T-helper 2 cell treated with Interferon-gamma antibody and Interleukin-4, amounts not matched to agents 5 μg/mL and 100 μg/mL, for 36 hours (primary cell): Measurements from ENCODE around the gene MST1.

Experiments used
- DNase-seq: peaks from one replicate; pipeline ENCODE4 v3.0.0; 2021; ENCODE audit warnings: low spot score
- H3K27ac Mint-ChIP-seq: one replicate; pipeline ENCODE4 v1.8.0; 2021; ENCODE audit warnings: mild to moderate bottlenecking, mixed read lengths
- H3K27me3 Mint-ChIP-seq: one replicate; pipeline ENCODE4 v1.8.0; 2021; ENCODE audit warnings: low read depth, mixed read lengths
- H3K36me3 Mint-ChIP-seq: one replicate; pipeline ENCODE4 v1.8.0; 2021; ENCODE audit warnings: low read depth, mixed read lengths
- H3K4me1 Mint-ChIP-seq: one replicate; pipeline ENCODE4 v1.8.0; 2021; ENCODE audit warnings: low read depth, mixed read lengths
- H3K4me3 Mint-ChIP-seq: one replicate; pipeline ENCODE4 v1.8.0; 2022; ENCODE audit warnings: mild to moderate bottlenecking, moderate library complexity, mixed read lengths
- H3K9me3 Mint-ChIP-seq: one replicate; pipeline ENCODE4 v1.8.0; 2021; ENCODE audit warnings: mixed read lengths

Gene MST1

GRCh38 chr3:49655731-49656285 is 33.5 kb downstream of the MST1 start:
- Mint-ChIP-seq H3K4me1 (no peaks in the 10 kb centered on the region), H3K4me3 (no peak overlapping the region), H3K27ac (no peak overlapping the region), H3K36me3 (no peaks in the 10 kb centered on the region), H3K9me3 (no peaks in the 10 kb centered on the region), H3K27me3 (no peaks in the 10 kb centered on the region)
- no peak for DNase-seq

- no peaks in the 10 kb centered on the region for H3K4me1 Mint-ChIP-seq
- H3K27me3 Mint-ChIP-seq, result no peaks in the 10 kb centered on the region
- no peaks in the 10 kb centered on the region for H3K36me3 Mint-ChIP-seq
- no peaks in the 10 kb centered on the region for H3K9me3 Mint-ChIP-seq
- H3K27ac Mint-ChIP-seq, result no peak overlapping the region
- DNase-seq, result no peak
- H3K4me3 Mint-ChIP-seq, result no peak overlapping the region
Measured at GRCh38 chr3:49654955-49655556, 34.2 kb downstream of the MST1 start.

GRCh38 chr3:49654176-49654825 is 35.0 kb downstream of the MST1 start:
- H3K27ac Mint-ChIP-seq, result no peak overlapping the region
- H3K36me3 Mint-ChIP-seq, result no peaks in the 10 kb centered on the region
- no peak for DNase-seq
- no peaks in the 10 kb centered on the region for H3K4me1 Mint-ChIP-seq
- H3K27me3 Mint-ChIP-seq, result no peaks in the 10 kb centered on the region
- H3K4me3 Mint-ChIP-seq, result no peak overlapping the region
- H3K9me3 Mint-ChIP-seq, result no peaks in the 10 kb centered on the region

- Mint-ChIP-seq H3K4me1 (no peaks in the 10 kb centered on the region), H3K9me3 (no peaks in the 10 kb centered on the region), H3K27ac (no peak overlapping the region), H3K27me3 (no peaks in the 10 kb centered on the region), H3K4me3 (no peak overlapping the region), H3K36me3 (no peaks in the 10 kb centered on the region)
- no peak for DNase-seq
Measured at GRCh38 chr3:49653621-49654020, 35.7 kb downstream of the MST1 start.

GRCh38 chr3:49652903-49653415 is 36.3 kb downstream of the MST1 start:
- Mint-ChIP-seq H3K27me3 (no peaks in the 10 kb centered on the region), H3K27ac (no peak overlapping the region), H3K4me1 (no peaks in the 10 kb centered on the region), H3K4me3 (no peak overlapping the region), H3K36me3 (no peaks in the 10 kb centered on the region), H3K9me3 (no peaks in the 10 kb centered on the region)
- DNase-seq, result no peak

GRCh38 chr3:49652218-49652902 is 36.9 kb downstream of the MST1 start:
- DNase-seq, result no peak
- H3K27ac Mint-ChIP-seq, result no peak overlapping the region
- no peaks in the 10 kb centered on the region for H3K36me3 Mint-ChIP-seq
- no peaks in the 10 kb centered on the region for H3K9me3 Mint-ChIP-seq
- H3K27me3 Mint-ChIP-seq, result no peaks in the 10 kb centered on the region
- no peak overlapping the region for H3K4me3 Mint-ChIP-seq
- no peaks in the 10 kb centered on the region for H3K4me1 Mint-ChIP-seq

- DNase-seq, result no peak
- Mint-ChIP-seq H3K27me3 (peaks cover 3% of the 10 kb centered on the region), H3K4me3 (no peak overlapping the region), H3K27ac (no peak overlapping the region), H3K36me3 (no peaks in the 10 kb centered on the region), H3K4me1 (no peaks in the 10 kb centered on the region), H3K9me3 (no peaks in the 10 kb centered on the region)
Measured at GRCh38 chr3:49650637-49651036, 38.6 kb downstream of the MST1 start.

GRCh38 chr3:49650177-49650576 is 39.1 kb downstream of the MST1 start:
- Mint-ChIP-seq H3K27ac (no peak overlapping the region), H3K4me1 (no peaks in the 10 kb centered on the region), H3K9me3 (no peaks in the 10 kb centered on the region), H3K4me3 (no peak overlapping the region), H3K27me3 (peaks cover 3% of the 10 kb centered on the region), H3K36me3 (no peaks in the 10 kb centered on the region)
- no peak for DNase-seq

- Mint-ChIP-seq H3K27ac (no peak overlapping the region), H3K36me3 (no peaks in the 10 kb centered on the region), H3K9me3 (no peaks in the 10 kb centered on the region), H3K27me3 (peaks cover 3% of the 10 kb centered on the region), H3K4me1 (no peaks in the 10 kb centered on the region), H3K4me3 (no peak overlapping the region)
- no peak for DNase-seq
Measured at GRCh38 chr3:49649576-49649975, 39.7 kb downstream of the MST1 start.

GRCh38 chr3:49648354-49649019 is 40.8 kb downstream of the MST1 start:
- Mint-ChIP-seq H3K36me3 (no peaks in the 10 kb centered on the region), H3K27ac (no peak overlapping the region), H3K4me3 (no peak overlapping the region), H3K9me3 (no peaks in the 10 kb centered on the region), H3K4me1 (no peaks in the 10 kb centered on the region), H3K27me3 (peaks cover 3% of the 10 kb centered on the region)
- DNase-seq, result no peak

GRCh38 chr3:49647741-49648140 is 41.5 kb downstream of the MST1 start:
- H3K9me3 Mint-ChIP-seq, result no peaks in the 10 kb centered on the region
- no peak overlapping the region for H3K27ac Mint-ChIP-seq
- no peaks in the 10 kb centered on the region for H3K4me1 Mint-ChIP-seq
- no peaks in the 10 kb centered on the region for H3K36me3 Mint-ChIP-seq
- no peak for DNase-seq
- H3K4me3 Mint-ChIP-seq, result no peak overlapping the region
- peaks cover 3% of the 10 kb centered on the region for H3K27me3 Mint-ChIP-seq

- no peak for DNase-seq
Measured at GRCh38 chr3:49646236-49646635, 43.0 kb downstream of the MST1 start.

GRCh38 chr3:49644684-49645083 is 44.6 kb downstream of the MST1 start:
- Mint-ChIP-seq H3K4me3 (no peak overlapping the region), H3K4me1 (no peaks in the 10 kb centered on the region), H3K27ac (no peak overlapping the region), H3K9me3 (no peaks in the 10 kb centered on the region), H3K27me3 (peaks cover 3% of the 10 kb centered on the region), H3K36me3 (no peaks in the 10 kb centered on the region)
- DNase-seq, result no peak

More at GRCh38 chr3:49646236-49646635, 43.0 kb downstream of the MST1 start:
- no peak overlapping the region for H3K27ac Mint-ChIP-seq
- H3K4me3 Mint-ChIP-seq, result no peak overlapping the region
- H3K36me3 Mint-ChIP-seq, result no peaks in the 10 kb centered on the region
- H3K9me3 Mint-ChIP-seq, result no peaks in the 10 kb centered on the region
- H3K4me1 Mint-ChIP-seq, result no peaks in the 10 kb centered on the region
- peaks cover 3% of the 10 kb centered on the region for H3K27me3 Mint-ChIP-seq

- Mint-ChIP-seq H3K27ac (no peak overlapping the region), H3K4me3 (no peak overlapping the region), H3K4me1 (no peaks in the 10 kb centered on the region), H3K9me3 (no peaks in the 10 kb centered on the region), H3K36me3 (no peaks in the 10 kb centered on the region), H3K27me3 (peaks cover 3% of the 10 kb centered on the region)
- DNase-seq, result no peak
Measured at GRCh38 chr3:49642708-49643145, 46.5 kb downstream of the MST1 start.
